Fibroblast of gingiva (primary cell): ENCODE results near the gene ABHD18.
"Not testable (repeated sequence)": the region's sequence is repeated elsewhere in the genome, so short reads cannot be mapped to it uniquely, and the experiment has no call there.

ENCODE experiments used
- DNase-seq: peaks from one replicate; pipeline ENCODE4 v3.0.0-alpha.2; 2011; ENCODE audit warnings: low read depth

Gene ABHD18

GRCh38 chr4:127965062-127965802 is at the start of gene ABHD18, which contains the start of gene MFSD8:
Gene ABHD18, plus strand, starts transcription at chr4:127965406. Its CDS starts 17,550 bp downstream, at chr4:127982956.
Gene MFSD8, minus strand, starts transcription at chr4:127965173. Its CDS starts 40 bp downstream, at chr4:127965133.
- peak; percentile 99 for DNase-seq

GRCh38 chr4:127916512-127916911 is 48.7 kb upstream of the ABHD18 start:
- no peak for DNase-seq

GRCh38 chr4:127917151-127917550 is 48.1 kb upstream of the ABHD18 start:
- no peak for DNase-seq

GRCh38 chr4:127920521-127920920 is 44.7 kb upstream of the ABHD18 start:
- no peak for DNase-seq

- DNase-seq = no peak
Measured at GRCh38 chr4:127922226-127922625, 43.0 kb upstream of the ABHD18 start.

- not testable (repeated sequence) for DNase-seq
Measured at GRCh38 chr4:127925720-127926119, 39.5 kb upstream of the ABHD18 start.

- DNase-seq = no peak
Measured at GRCh38 chr4:127930175-127930574, 35.0 kb upstream of the ABHD18 start.

- not testable (repeated sequence) for DNase-seq
Measured at GRCh38 chr4:127931836-127932235, 33.4 kb upstream of the ABHD18 start.

- DNase-seq = no peak
Measured at GRCh38 chr4:127936974-127937373, 28.2 kb upstream of the ABHD18 start.

GRCh38 chr4:127957105-127957504 is 8.1 kb upstream of the ABHD18 start:
- peak; percentile 22 for DNase-seq

GRCh38 chr4:127959794-127960193 is 5.4 kb upstream of the ABHD18 start:
- DNase-seq = no peak

GRCh38 chr4:127963633-127964398 is 1.4 kb upstream of the ABHD18 start:
- DNase-seq = not testable (repeated sequence)

- DNase-seq = peak; percentile 22
Measured at GRCh38 chr4:127964426-127965061, 662 bp upstream of the ABHD18 start.

GRCh38 chr4:127965803-127966175 is 583 bp downstream of the ABHD18 start:
- DNase-seq = peak; percentile 7

- DNase-seq = peak; percentile 42
Measured at GRCh38 chr4:127967141-127967775, 2.1 kb downstream of the ABHD18 start.

GRCh38 chr4:127968586-127968985 is 3.4 kb downstream of the ABHD18 start:
- DNase-seq = no peak

- DNase-seq = not testable (repeated sequence)
Measured at GRCh38 chr4:127970925-127971324, 5.7 kb downstream of the ABHD18 start.

- peak; percentile 70 for DNase-seq
Measured at GRCh38 chr4:127975121-127975770, 10.0 kb downstream of the ABHD18 start.

GRCh38 chr4:127978930-127979329 is 13.7 kb downstream of the ABHD18 start:
- DNase-seq = no peak

- no peak for DNase-seq
Measured at GRCh38 chr4:127982445-127982844, 17.2 kb downstream of the ABHD18 start.

- no peak for DNase-seq
Measured at GRCh38 chr4:127985989-127986388, 20.8 kb downstream of the ABHD18 start.

GRCh38 chr4:127988638-127989037 is 23.4 kb downstream of the ABHD18 start:
- DNase-seq = no peak
